ENCODE measurements around the gene MPO. TPM values are rescaled to one million over a fixed set of nuclear protein-coding genes. Genes with fewer than 3 reads are reported as not detected.

Gene MPO
- total and polyA plus RNA-seq, 2 of the 8 experiments (the other 6 are each of a cell fraction or from before 2014, with no cell fraction given): 0.06 to 0.74 TPM

GRCh38 chr17:58307468-58308172 is 26.9 kb upstream of the MPO start (continued):
- no peak for TF ChIP-seq MAFK (IDR thresholded peaks at IDR 0.05; ENCODE audit: low read depth, low read length)
